ENCODE results near the gene ARHGEF9. TPM values are rescaled to one million over a fixed set of nuclear protein-coding genes. Genes with fewer than 3 reads are reported as not detected.

ARHGEF9 gene
- total RNA-seq, 1 donor from 2014 or later: 56.4 TPM

DNA sequence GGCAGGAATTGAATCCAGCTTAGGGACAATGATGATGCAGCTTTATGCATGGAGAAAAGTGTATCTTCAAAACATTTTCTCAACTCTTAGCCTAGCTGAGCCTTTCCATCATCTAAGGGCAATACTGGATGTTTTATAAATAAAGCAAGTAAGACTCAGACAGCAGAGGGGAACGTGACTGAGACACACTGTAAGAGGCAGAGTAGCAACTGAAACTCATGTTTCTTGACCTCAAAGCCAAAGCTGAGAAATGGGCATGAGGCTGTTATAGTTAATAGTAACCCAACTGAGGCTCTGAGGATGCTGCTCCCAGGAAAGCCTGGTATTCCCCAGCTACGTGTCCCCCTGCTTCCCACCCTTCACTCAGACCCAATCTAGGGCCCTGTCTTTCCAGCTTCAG, 44.6 kb downstream of the ARHGEF9 start:
- DNase-seq (ENCODE audit: low spot score): no peak
- peaks cover 61% of the 10 kb centered on the region for H3K4me1 Mint-ChIP-seq (ENCODE audit: low read depth)
- H3K27ac Mint-ChIP-seq (ENCODE audit: unreplicated experiment): no peak overlapping the region
- TF ChIP-seq, protein P1, sequence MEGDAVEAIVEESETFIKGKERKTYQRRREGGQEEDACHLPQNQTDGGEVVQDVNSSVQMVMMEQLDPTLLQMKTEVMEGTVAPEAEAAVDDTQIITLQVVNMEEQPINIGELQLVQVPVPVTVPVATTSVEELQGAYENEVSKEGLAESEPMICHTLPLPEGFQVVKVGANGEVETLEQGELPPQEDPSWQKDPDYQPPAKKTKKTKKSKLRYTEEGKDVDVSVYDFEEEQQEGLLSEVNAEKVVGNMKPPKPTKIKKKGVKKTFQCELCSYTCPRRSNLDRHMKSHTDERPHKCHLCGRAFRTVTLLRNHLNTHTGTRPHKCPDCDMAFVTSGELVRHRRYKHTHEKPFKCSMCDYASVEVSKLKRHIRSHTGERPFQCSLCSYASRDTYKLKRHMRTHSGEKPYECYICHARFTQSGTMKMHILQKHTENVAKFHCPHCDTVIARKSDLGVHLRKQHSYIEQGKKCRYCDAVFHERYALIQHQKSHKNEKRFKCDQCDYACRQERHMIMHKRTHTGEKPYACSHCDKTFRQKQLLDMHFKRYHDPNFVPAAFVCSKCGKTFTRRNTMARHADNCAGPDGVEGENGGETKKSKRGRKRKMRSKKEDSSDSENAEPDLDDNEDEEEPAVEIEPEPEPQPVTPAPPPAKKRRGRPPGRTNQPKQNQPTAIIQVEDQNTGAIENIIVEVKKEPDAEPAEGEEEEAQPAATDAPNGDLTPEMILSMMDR (IDR thresholded peaks at IDR 0.05): no peak
- H3K27me3 Mint-ChIP-seq (ENCODE audit: low read depth): no peaks in the 10 kb centered on the region
- no peaks in the 10 kb centered on the region for H3K36me3 Mint-ChIP-seq (ENCODE audit: low read depth)
- H3K4me3 Mint-ChIP-seq (ENCODE audit: unreplicated experiment): no peak overlapping the region
- H3K9me3 Mint-ChIP-seq (ENCODE audit: low read depth): peaks cover 5% of the 10 kb centered on the region

GRCh38 chrX:63739885-63740284, 45.1 kb downstream of the ARHGEF9 start:
- H3K9me3 Mint-ChIP-seq (ENCODE audit: low read depth): peaks cover 5% of the 10 kb centered on the region
- H3K27ac Mint-ChIP-seq (ENCODE audit: unreplicated experiment): no peak overlapping the region
- H3K27me3 Mint-ChIP-seq (ENCODE audit: low read depth): no peaks in the 10 kb centered on the region

GRCh38 chrX:63738696-63739095, 46.3 kb downstream of the ARHGEF9 start:
- Mint-ChIP-seq H3K4me3 (ENCODE audit: unreplicated experiment) (no peak overlapping the region), H3K27me3 (ENCODE audit: low read depth) (no peaks in the 10 kb centered on the region)

More at GRCh38 chrX:63739885-63740284, 45.1 kb downstream of the ARHGEF9 start:
- Mint-ChIP-seq H3K4me1 (ENCODE audit: low read depth) (peaks cover 56% of the 10 kb centered on the region), H3K36me3 (ENCODE audit: low read depth) (no peaks in the 10 kb centered on the region), H3K4me3 (ENCODE audit: unreplicated experiment) (no peak overlapping the region)
- TF ChIP-seq, protein P1 (IDR thresholded peaks at IDR 0.05): no peak
- DNase-seq (ENCODE audit: low spot score): no peak

DNA sequence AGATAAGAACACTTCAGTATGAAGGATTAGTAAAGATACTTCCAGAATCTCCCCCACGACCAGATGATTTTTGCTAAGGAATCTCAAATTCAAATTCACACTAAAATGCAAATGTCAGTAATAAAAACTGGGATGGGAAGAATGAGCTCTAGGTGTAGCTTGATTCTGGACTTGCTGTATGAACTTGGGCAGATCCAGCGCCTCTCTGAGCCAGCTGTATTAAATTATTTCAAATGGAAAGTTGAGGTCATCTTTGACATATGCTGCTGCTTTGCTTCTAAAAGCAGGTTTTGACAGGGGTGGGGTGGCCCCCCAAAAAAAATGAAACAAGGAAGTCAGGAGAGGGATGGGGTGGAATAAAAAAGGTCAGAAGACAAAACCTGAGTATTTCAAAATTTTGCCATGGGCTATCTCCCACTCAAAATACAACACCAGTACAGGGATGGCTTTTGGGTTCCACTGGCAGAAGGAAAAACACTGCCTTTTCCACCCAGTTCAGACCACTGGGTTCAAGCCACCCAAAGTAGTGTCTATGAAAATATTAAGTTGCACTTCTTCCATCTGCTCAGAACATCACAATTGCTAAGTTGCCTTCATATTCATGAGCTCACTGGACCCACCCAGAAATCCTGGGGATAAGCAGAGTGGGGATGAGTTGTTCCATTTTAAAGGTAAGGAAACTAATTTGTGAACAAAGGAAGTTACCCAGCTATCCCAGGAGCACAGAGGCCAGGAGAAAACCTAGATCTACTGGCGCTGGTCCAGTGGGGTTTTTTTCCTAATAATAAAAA, 47.7 kb downstream of the ARHGEF9 start:
- no peak overlapping the region for H3K4me3 Mint-ChIP-seq (ENCODE audit: unreplicated experiment)
- H3K27ac Mint-ChIP-seq (ENCODE audit: unreplicated experiment): no peak overlapping the region
- H3K27me3 Mint-ChIP-seq (ENCODE audit: low read depth): no peaks in the 10 kb centered on the region
- TF ChIP-seq, protein P1 (IDR thresholded peaks at IDR 0.05): no peak
- no peaks in the 10 kb centered on the region for H3K36me3 Mint-ChIP-seq (ENCODE audit: low read depth)
- peaks cover 39% of the 10 kb centered on the region for H3K4me1 Mint-ChIP-seq (ENCODE audit: low read depth)
- no peak for DNase-seq (ENCODE audit: low spot score)
- H3K9me3 Mint-ChIP-seq (ENCODE audit: low read depth): peaks cover 8% of the 10 kb centered on the region

More at GRCh38 chrX:63738696-63739095, 46.3 kb downstream of the ARHGEF9 start:
- Mint-ChIP-seq H3K4me1 (ENCODE audit: low read depth) (peaks cover 44% of the 10 kb centered on the region), H3K27ac (ENCODE audit: unreplicated experiment) (peak overlapping the region; percentile 70), H3K9me3 (ENCODE audit: low read depth) (peaks cover 5% of the 10 kb centered on the region), H3K36me3 (ENCODE audit: low read depth) (no peaks in the 10 kb centered on the region)
- TF ChIP-seq, protein P1 (IDR thresholded peaks at IDR 0.05): no peak
- no peak for DNase-seq (ENCODE audit: low spot score)

- no peak for DNase-seq (ENCODE audit: low spot score)
- peaks cover 36% of the 10 kb centered on the region for H3K4me1 Mint-ChIP-seq (ENCODE audit: low read depth)
- peak overlapping the region; percentile 14 for H3K27ac Mint-ChIP-seq (ENCODE audit: unreplicated experiment)
- no peak overlapping the region for H3K4me3 Mint-ChIP-seq (ENCODE audit: unreplicated experiment)
- TF ChIP-seq, protein P1 (IDR thresholded peaks at IDR 0.05): no peak
- peaks cover 12% of the 10 kb centered on the region for H3K9me3 Mint-ChIP-seq (ENCODE audit: low read depth)
- H3K27me3 Mint-ChIP-seq (ENCODE audit: low read depth): no peaks in the 10 kb centered on the region
- H3K36me3 Mint-ChIP-seq (ENCODE audit: low read depth): no peaks in the 10 kb centered on the region
These were observed 49.1 kb downstream of the ARHGEF9 start for GRCh38 chrX:63735882-63736281.

Measured in chondrocyte (in vitro differentiated cells).